Measurements from ENCODE around the gene CCDC33.

Gene CCDC33

DNA sequence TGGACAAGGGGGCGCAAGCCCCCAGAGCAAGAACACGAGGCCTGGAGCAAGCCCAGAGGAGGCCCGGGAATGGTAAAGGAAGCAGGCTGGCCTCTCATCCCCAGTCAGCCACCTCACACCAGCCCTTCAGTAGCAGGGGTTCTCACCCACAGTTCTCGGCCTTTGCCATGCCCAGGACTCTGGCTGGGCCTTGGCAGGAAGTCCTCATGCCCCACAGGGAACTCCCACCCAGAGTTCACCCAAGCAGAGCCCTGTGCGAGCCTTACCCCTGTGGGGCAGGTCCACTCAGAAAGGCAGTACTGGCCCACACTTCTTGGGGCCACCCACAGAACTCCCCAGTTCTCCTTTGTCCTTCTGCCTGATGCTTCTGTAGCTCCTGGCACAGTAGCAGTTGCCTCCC lies 101.0 kb downstream of the CCDC33 start:
- H3K27ac ChIP-seq (ENCODE audit: low read depth, low read length), result no peak overlapping the region
- H3K4me1 ChIP-seq (ENCODE audit: control insufficient read depth in 5 of 5, insufficient read depth in 5 of 5, low read length in 5 of 5), result peaks cover 0 to 4% (median 0%) of the 10 kb centered on the region in 5 donors
- no peaks in the 10 kb centered on the region for H3K36me3 ChIP-seq (ENCODE audit: control insufficient read depth in 5 of 5, insufficient read depth in 5 of 5, low read length in 5 of 5)
- H3K4me3 ChIP-seq (ENCODE audit: low read depth in 1 of 5, low read length in 5 of 5), result no peak overlapping the region
- no peak overlapping the region for H3K9ac ChIP-seq (ENCODE audit: low read length in 5 of 5)
- H3K27me3 ChIP-seq (ENCODE audit: control insufficient read depth in 5 of 5, insufficient read depth in 4 of 5, low read length in 5 of 5), result peaks cover 0 to 4% (median 0%) of the 10 kb centered on the region in 5 donors
- H3K9me3 ChIP-seq (ENCODE audit: control insufficient read depth in 5 of 5, low read length in 5 of 5), result no peaks in the 10 kb centered on the region

DNA sequence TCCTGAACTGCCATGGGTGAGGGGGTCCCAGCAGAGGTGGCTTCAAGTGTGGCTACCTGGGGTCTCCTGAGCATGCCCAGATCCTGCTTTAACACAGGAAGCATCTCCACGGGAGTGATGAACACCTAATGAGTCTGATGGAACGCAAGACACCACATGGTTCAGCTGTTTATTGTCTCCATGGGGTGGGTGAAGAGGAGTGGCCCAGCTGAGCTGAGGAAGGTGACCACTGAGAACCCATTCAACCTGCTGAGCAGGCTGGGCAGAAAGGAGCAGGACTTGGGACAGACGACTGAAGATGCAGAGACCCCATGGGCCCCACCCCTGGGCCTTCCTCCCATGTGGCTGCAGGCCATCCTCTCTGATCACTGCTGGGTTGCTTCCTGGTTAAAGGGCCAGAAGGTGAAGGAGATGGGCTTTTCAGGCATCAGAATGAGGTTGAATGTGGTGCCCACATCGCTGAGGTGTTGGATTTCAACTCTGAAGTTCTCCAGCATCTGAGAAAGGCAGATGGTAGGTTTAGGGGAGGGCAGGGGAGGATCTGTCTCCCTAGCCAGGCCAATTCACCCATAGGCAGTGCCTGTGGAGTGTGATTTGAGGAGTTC lies 101.6 kb downstream of the CCDC33 start:
- Histone ChIP-seq H3K4me1 (ENCODE audit: control insufficient read depth in 5 of 5, insufficient read depth in 5 of 5, low read length in 5 of 5) (peaks cover 0 to 4% (median 0%) of the 10 kb centered on the region in 5 donors), H3K36me3 (ENCODE audit: control insufficient read depth in 5 of 5, insufficient read depth in 5 of 5, low read length in 5 of 5) (no peaks in the 10 kb centered on the region), H3K9ac (ENCODE audit: low read length in 5 of 5) (no peak overlapping the region), H3K4me3 (ENCODE audit: low read depth in 1 of 5, low read length in 5 of 5) (no peak overlapping the region), H3K27ac (ENCODE audit: low read depth, low read length) (no peak overlapping the region), H3K27me3 (ENCODE audit: control insufficient read depth in 5 of 5, insufficient read depth in 4 of 5, low read length in 5 of 5) (peaks cover 0 to 4% (median 0%) of the 10 kb centered on the region in 5 donors), H3K9me3 (ENCODE audit: control insufficient read depth in 5 of 5, low read length in 5 of 5) (no peaks in the 10 kb centered on the region)

DNA sequence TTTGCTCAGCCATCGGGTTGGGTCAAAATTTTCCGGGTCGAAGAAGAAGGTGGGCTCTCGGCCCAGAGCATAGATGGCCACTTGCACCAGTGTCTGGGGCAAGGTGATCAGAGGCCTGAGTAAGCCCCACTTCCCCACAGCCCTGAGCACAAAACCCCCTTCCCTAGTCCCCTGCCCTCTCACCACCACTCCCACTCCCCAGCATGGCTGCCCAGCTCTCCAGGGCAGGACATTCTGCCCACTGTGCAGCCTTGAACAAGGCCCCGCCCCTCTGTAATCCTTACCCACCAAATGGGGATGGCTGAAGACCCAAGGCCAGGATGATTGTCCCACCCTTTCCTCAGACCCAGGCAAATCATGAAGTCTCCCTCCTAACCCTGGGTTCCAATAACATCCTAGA lies 102.5 kb downstream of the CCDC33 start:
- H3K36me3 ChIP-seq (ENCODE audit: control insufficient read depth in 5 of 5, insufficient read depth in 5 of 5, low read length in 5 of 5), result no peaks in the 10 kb centered on the region
- no peak overlapping the region for H3K9ac ChIP-seq (ENCODE audit: low read length in 5 of 5)
- H3K27ac ChIP-seq (ENCODE audit: low read depth, low read length), result no peak overlapping the region
- no peaks in the 10 kb centered on the region for H3K9me3 ChIP-seq (ENCODE audit: control insufficient read depth in 5 of 5, low read length in 5 of 5)
- peaks cover 0 to 4% (median 0%) of the 10 kb centered on the region in 5 donors for H3K4me1 ChIP-seq (ENCODE audit: control insufficient read depth in 5 of 5, insufficient read depth in 5 of 5, low read length in 5 of 5)
- H3K27me3 ChIP-seq (ENCODE audit: control insufficient read depth in 5 of 5, insufficient read depth in 4 of 5, low read length in 5 of 5), result peaks cover 0 to 4% (median 0%) of the 10 kb centered on the region in 5 donors
- no peak overlapping the region for H3K4me3 ChIP-seq (ENCODE audit: low read depth in 1 of 5, low read length in 5 of 5)

DNA sequence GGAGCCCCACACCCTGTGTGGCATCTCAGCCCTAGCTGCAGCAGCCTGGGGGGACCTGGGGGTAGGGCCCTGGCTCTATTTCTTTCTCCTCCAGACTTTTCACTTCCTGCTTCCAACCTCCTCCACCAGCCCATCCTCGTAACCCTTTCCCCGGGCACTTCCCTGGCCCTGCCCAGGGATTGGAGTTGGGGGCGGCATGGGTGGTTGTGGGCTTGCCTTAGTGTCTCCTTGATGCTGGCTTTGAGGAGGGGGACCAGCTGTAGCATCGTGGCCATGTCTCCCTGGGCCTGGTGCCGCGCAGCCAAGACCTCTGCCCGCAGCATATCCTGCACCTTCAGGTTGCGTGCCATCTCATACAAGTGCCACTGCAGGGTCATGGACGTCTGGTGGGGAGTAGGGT lies 103.2 kb downstream of the CCDC33 start:
- H3K27ac ChIP-seq (ENCODE audit: low read depth, low read length), result no peak overlapping the region
- H3K4me1 ChIP-seq (ENCODE audit: control insufficient read depth in 5 of 5, insufficient read depth in 5 of 5, low read length in 5 of 5), result peaks cover 0 to 4% (median 0%) of the 10 kb centered on the region in 5 donors
- H3K9me3 ChIP-seq (ENCODE audit: control insufficient read depth in 5 of 5, low read length in 5 of 5), result no peaks in the 10 kb centered on the region
- no peak overlapping the region for H3K4me3 ChIP-seq (ENCODE audit: low read depth in 1 of 5, low read length in 5 of 5)
- H3K9ac ChIP-seq (ENCODE audit: low read length in 5 of 5), result no peak overlapping the region
- H3K36me3 ChIP-seq (ENCODE audit: control insufficient read depth in 5 of 5, insufficient read depth in 5 of 5, low read length in 5 of 5), result no peaks in the 10 kb centered on the region
- peaks cover 0 to 4% (median 2%) of the 10 kb centered on the region in 5 donors for H3K27me3 ChIP-seq (ENCODE audit: control insufficient read depth in 5 of 5, insufficient read depth in 4 of 5, low read length in 5 of 5)

DNA sequence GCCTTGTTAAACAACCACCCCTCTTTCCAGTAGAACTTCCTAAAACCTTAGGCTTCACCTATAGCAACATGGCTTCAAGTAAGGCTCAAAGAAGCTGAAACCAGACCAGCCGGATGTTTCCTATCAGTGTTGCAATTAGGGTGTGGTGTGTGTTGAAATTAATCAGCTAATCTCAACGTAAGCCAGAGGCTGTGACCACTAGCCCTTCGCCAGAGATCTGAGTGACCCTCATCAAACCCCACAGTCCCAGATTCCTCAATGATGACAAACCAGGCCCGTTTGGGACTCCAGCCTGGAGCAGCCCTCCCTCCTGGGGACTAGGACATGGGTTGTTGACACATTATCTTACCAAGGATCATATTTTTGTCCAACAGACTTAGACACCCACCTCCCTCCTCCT lies 104.0 kb downstream of the CCDC33 start:
- H3K9ac ChIP-seq (ENCODE audit: low read length in 5 of 5), result no peak overlapping the region
- peaks cover 0 to 2% (median 0%) of the 10 kb centered on the region in 5 donors for H3K27me3 ChIP-seq (ENCODE audit: control insufficient read depth in 5 of 5, insufficient read depth in 4 of 5, low read length in 5 of 5)
- no peaks in the 10 kb centered on the region for H3K9me3 ChIP-seq (ENCODE audit: control insufficient read depth in 5 of 5, low read length in 5 of 5)
- no peaks in the 10 kb centered on the region for H3K36me3 ChIP-seq (ENCODE audit: control insufficient read depth in 5 of 5, insufficient read depth in 5 of 5, low read length in 5 of 5)
- H3K4me1 ChIP-seq (ENCODE audit: control insufficient read depth in 5 of 5, insufficient read depth in 5 of 5, low read length in 5 of 5), result peaks cover 0 to 4% (median 0%) of the 10 kb centered on the region in 5 donors
- no peak overlapping the region for H3K4me3 ChIP-seq (ENCODE audit: low read depth in 1 of 5, low read length in 5 of 5)
- H3K27ac ChIP-seq (ENCODE audit: low read depth, low read length), result no peak overlapping the region

DNA sequence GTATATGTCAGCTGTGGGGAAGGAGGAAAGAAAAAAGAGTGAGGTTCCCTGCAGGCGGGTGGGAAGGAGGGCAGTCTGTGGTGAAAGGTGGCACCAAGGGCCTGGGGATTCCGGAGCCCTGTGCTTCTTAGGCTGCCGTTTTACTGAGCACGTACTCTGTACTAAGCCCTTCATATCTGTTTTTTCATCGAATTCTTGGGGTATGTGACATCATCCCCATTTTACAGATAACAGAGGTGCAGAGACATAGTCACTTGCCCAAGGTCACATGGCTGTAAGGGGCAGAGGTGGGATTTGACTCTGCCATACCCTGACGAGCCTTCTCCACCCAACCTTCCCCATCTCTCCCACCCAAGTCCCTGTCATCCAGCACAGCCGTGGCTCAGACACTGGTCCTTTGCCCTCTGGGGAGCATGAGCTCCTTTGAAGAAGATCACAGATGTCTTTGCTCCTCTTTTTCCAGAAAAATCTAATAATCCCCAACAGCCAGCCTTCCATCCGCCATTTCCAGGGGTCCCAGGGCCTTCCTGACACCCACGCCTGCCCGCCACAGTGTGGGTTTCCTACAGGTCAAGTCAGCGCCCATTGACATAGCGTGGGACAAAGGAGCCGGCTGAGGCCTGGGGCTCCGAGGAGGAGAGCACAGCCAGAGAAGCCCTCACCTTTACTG lies 107.1 kb downstream of the CCDC33 start:
- no peak overlapping the region for H3K4me3 ChIP-seq (ENCODE audit: low read depth in 1 of 5, low read length in 5 of 5)
- H3K36me3 ChIP-seq (ENCODE audit: control insufficient read depth in 5 of 5, insufficient read depth in 5 of 5, low read length in 5 of 5), result no peaks in the 10 kb centered on the region
- peaks cover 0 to 2% (median 0%) of the 10 kb centered on the region in 5 donors for H3K27me3 ChIP-seq (ENCODE audit: control insufficient read depth in 5 of 5, insufficient read depth in 4 of 5, low read length in 5 of 5)
- no peaks in the 10 kb centered on the region for H3K9me3 ChIP-seq (ENCODE audit: control insufficient read depth in 5 of 5, low read length in 5 of 5)
- H3K4me1 ChIP-seq (ENCODE audit: control insufficient read depth in 5 of 5, insufficient read depth in 5 of 5, low read length in 5 of 5), result peaks cover 0 to 4% (median 0%) of the 10 kb centered on the region in 5 donors
- H3K9ac ChIP-seq (ENCODE audit: low read length in 5 of 5), result no peak overlapping the region
- no peak overlapping the region for H3K27ac ChIP-seq (ENCODE audit: low read depth, low read length)

DNA sequence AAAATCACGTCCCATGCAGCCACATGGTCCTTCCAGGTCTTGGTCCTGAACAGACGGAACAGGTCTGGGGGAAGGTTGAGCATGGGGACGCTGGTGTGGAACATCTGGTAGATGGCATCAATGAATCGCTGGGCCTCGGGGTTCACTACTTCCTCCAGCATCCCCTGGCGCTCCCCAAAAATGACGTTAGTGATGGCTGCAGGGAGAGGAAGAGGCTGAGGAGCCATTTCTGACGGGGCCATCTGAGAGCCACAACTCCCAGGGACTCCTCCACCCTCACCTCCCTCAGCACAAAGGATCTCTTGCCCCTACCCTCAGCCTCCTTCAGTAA lies 107.6 kb downstream of the CCDC33 start:
- H3K9me3 ChIP-seq (ENCODE audit: control insufficient read depth in 5 of 5, low read length in 5 of 5), result no peaks in the 10 kb centered on the region
- no peaks in the 10 kb centered on the region for H3K36me3 ChIP-seq (ENCODE audit: control insufficient read depth in 5 of 5, insufficient read depth in 5 of 5, low read length in 5 of 5)
- peaks cover 0 to 4% (median 0%) of the 10 kb centered on the region in 5 donors for H3K4me1 ChIP-seq (ENCODE audit: control insufficient read depth in 5 of 5, insufficient read depth in 5 of 5, low read length in 5 of 5)
- no peak overlapping the region for H3K27ac ChIP-seq (ENCODE audit: low read depth, low read length)
- peaks cover 0 to 2% (median 0%) of the 10 kb centered on the region in 5 donors for H3K27me3 ChIP-seq (ENCODE audit: control insufficient read depth in 5 of 5, insufficient read depth in 4 of 5, low read length in 5 of 5)
- H3K4me3 ChIP-seq (ENCODE audit: low read depth in 1 of 5, low read length in 5 of 5), result no peak overlapping the region
- H3K9ac ChIP-seq (ENCODE audit: low read length in 5 of 5), result no peak overlapping the region

DNA sequence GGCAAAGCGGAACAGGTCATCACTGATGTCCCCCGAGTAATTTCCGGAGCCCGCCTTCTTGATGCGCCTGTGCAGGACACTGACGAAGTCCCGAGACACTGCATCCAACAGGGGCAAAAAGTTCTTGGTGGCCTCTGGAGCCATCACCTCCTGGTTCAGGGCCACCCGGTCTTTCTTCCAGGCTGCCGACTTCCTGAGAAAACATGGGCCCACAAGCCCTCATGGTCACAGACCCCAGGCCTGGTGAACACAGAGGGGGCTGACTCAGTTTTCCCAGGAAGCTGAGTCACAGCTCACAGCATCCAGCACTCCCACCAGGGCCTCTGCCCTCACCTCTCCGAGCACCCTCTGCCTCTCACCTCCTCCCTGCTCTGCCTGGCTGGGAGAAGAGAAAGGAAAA lies 108.9 kb downstream of the CCDC33 start:
- Histone ChIP-seq H3K9ac (ENCODE audit: low read length in 5 of 5) (no peak overlapping the region), H3K27me3 (ENCODE audit: control insufficient read depth in 5 of 5, insufficient read depth in 4 of 5, low read length in 5 of 5) (peaks cover 0 to 2% (median 0%) of the 10 kb centered on the region in 5 donors)

DNA sequence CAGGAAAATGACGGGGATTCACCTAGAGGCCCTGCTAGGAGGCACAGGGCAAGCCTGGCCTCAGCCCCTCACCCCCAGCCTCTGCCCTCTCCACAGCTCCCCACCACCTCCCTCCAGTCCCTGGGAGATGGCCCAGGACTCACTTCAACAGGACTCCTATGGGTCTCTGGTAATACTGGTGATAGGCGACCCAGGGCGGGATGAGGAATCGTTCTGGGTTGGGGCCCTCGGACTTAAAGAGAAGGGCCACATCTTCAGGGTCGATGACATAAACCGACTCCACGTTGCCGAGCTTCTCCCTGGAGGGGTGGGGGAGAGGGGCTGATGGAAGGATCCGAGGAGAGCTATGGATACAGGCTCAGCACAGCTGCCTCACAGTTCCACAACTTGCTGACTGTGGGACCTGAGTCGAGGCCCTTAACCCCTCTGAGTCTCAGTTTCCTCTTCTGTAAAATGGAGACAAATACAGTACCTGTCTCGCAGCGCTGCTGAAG lies 111.7 kb downstream of the CCDC33 start:
- Histone ChIP-seq H3K4me3 (ENCODE audit: low read depth in 1 of 5, low read length in 5 of 5) (no peak overlapping the region), H3K27me3 (ENCODE audit: control insufficient read depth in 5 of 5, insufficient read depth in 4 of 5, low read length in 5 of 5) (peaks cover 0 to 2% (median 0%) of the 10 kb centered on the region in 5 donors), H3K27ac (ENCODE audit: low read depth, low read length) (no peak overlapping the region), H3K9me3 (ENCODE audit: control insufficient read depth in 5 of 5, low read length in 5 of 5) (no peaks in the 10 kb centered on the region), H3K9ac (ENCODE audit: low read length in 5 of 5) (no peak overlapping the region), H3K4me1 (ENCODE audit: control insufficient read depth in 5 of 5, insufficient read depth in 5 of 5, low read length in 5 of 5) (no peaks in the 10 kb centered on the region), H3K36me3 (ENCODE audit: control insufficient read depth in 5 of 5, insufficient read depth in 5 of 5, low read length in 5 of 5) (no peaks in the 10 kb centered on the region)

More for the DNA sequence above, 108.9 kb downstream of the CCDC33 start:
- H3K27ac ChIP-seq (ENCODE audit: low read depth, low read length), result no peak overlapping the region
- H3K4me1 ChIP-seq (ENCODE audit: control insufficient read depth in 5 of 5, insufficient read depth in 5 of 5, low read length in 5 of 5), result no peaks in the 10 kb centered on the region
- no peaks in the 10 kb centered on the region for H3K9me3 ChIP-seq (ENCODE audit: control insufficient read depth in 5 of 5, low read length in 5 of 5)
- no peaks in the 10 kb centered on the region for H3K36me3 ChIP-seq (ENCODE audit: control insufficient read depth in 5 of 5, insufficient read depth in 5 of 5, low read length in 5 of 5)
- no peak overlapping the region for H3K4me3 ChIP-seq (ENCODE audit: low read depth in 1 of 5, low read length in 5 of 5)

DNA sequence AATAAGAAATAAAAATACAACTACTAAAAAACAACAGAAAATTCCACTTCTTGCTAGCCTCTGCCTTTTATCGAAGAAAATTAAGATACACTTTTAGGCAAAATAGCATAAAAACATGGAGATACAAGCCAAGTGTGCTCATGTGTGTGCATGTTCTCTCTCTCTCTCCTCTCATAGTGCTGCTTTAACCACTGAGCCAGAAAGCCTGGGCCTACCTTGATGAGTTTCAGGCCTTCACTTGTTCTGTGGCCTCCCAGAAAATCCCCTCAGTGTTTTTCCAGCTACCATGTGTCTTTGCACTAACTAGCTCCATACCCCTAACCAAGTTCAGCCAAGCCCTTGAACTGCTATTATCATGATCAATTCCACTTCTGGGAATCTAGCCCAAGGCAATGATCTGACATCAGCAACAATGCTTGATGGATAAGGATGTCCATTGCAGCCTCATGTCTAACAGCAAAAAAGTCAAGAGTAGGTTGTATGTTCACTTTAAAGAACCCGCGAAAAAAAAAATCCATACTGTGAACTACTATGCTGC lies 113.2 kb downstream of the CCDC33 start:
- H3K9me3 ChIP-seq (ENCODE audit: control insufficient read depth in 5 of 5, low read length in 5 of 5), result peaks cover 0 to 4% (median 0%) of the 10 kb centered on the region in 5 donors
- H3K4me3 ChIP-seq (ENCODE audit: low read depth in 1 of 5, low read length in 5 of 5), result no peak overlapping the region
- H3K27ac ChIP-seq (ENCODE audit: low read depth, low read length), result no peak overlapping the region

More for the DNA sequence above, 113.2 kb downstream of the CCDC33 start:
- no peaks in the 10 kb centered on the region for H3K4me1 ChIP-seq (ENCODE audit: control insufficient read depth in 5 of 5, insufficient read depth in 5 of 5, low read length in 5 of 5)
- no peaks in the 10 kb centered on the region for H3K36me3 ChIP-seq (ENCODE audit: control insufficient read depth in 5 of 5, insufficient read depth in 5 of 5, low read length in 5 of 5)
- no peaks in the 10 kb centered on the region for H3K27me3 ChIP-seq (ENCODE audit: control insufficient read depth in 5 of 5, insufficient read depth in 4 of 5, low read length in 5 of 5)
- H3K9ac ChIP-seq (ENCODE audit: low read length in 5 of 5), result no peak overlapping the region

Measured in subcutaneous abdominal adipose tissue (tissue), 5 donors.